NCI-H345 treated with DMSO at 0.1 percent for 48 hours (cell line): ENCODE measurements around the gene MRC2.

Experiments used
- DNase-seq: peaks from one replicate; lab custom pipeline; 2025; ENCODE audit not compliant: unreplicated experiment; lab: John Stamatoyannopoulos, UW

Gene MRC2

GRCh38 chr17:62660629-62661118 lies 33.2 kb downstream of the MRC2 start:
- DNase-seq: no peak

- DNase-seq: no peak
Measured at GRCh38 chr17:62661337-62661736, 33.9 kb downstream of the MRC2 start.

- no peak for DNase-seq
Measured at GRCh38 chr17:62662855-62663254, 35.4 kb downstream of the MRC2 start.

GRCh38 chr17:62663304-62663703 lies 35.8 kb downstream of the MRC2 start:
- DNase-seq: no peak

GRCh38 chr17:62664336-62665120 lies 37.1 kb downstream of the MRC2 start:
- no peak for DNase-seq

- no peak for DNase-seq
Measured at GRCh38 chr17:62665599-62665998, 38.1 kb downstream of the MRC2 start.

GRCh38 chr17:62666061-62666800 lies 38.8 kb downstream of the MRC2 start:
- no peak for DNase-seq

DNA sequence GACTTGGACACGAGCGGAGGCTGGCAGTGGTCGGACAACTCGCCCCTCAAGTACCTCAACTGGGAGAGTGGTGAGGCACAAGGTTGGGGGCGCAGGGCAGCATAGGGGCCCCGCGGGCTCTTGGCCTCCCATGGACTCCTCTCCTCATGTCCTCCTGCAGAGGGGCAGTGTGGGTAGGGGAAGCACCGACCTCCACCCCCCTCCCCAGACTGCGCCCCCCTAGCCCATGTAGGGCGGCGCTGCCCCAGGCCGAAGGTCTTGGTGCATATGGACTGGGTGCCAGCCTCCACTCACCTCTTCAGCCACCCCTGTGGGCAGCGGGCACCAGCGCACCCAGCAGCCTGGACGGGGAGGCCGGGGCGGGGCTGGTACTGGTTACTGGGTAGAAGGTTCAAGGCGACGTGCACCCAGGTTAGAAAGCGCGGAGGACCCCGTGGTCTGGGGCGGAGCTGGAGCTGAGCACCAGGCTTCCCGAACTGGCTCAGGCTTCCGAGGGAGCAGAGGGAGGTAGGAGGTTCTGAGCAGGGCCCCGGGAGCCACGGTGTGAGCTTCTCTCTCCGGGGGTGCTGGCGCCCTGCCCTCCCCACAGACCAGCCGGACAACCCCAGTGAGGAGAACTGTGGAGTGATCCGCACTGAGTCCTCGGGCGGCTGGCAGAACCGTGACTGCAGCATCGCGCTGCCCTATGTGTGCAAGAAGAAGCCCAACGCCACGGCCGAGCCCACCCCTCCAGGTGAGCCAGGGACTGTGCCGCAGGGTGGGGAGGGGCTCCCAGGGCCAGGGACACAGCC lies 39.5 kb downstream of the MRC2 start:
- no peak for DNase-seq

- DNase-seq: no peak
Measured at GRCh38 chr17:62668091-62668804, 40.8 kb downstream of the MRC2 start.

DNA sequence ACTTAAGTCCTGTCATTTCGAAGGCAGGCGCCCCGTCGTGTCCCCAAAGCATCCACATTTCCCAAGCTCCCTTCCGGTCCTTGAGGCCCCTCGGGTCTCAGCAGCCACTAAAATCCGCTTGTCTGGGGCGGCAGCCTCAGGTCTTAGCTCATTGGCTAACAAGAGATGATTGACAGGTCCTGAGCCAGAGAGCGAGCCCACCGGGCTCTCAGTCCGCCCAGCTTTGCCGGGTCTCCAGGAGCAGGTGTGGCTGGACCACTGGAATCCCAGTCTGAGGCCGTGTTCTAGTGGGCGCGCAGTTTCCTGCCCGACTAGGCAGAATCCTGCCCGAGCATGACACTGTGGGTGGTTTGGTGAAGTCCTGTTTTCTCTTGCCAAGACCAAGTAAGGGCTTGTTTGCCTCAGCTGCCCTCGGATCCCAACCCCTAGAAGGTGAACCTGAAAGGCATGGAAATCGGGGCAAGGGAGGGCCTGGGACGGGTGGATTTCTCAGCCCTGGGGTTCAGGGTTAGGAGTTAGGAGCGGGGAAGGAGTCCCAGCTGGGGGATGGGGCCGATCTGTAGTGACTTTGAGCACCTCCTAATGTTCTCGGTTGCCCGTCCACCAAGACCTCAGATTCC lies 42.8 kb downstream of the MRC2 start:
- DNase-seq: no peak

- DNase-seq: peak; percentile 51
Measured at GRCh38 chr17:62671553-62671952, 44.1 kb downstream of the MRC2 start.

DNA sequence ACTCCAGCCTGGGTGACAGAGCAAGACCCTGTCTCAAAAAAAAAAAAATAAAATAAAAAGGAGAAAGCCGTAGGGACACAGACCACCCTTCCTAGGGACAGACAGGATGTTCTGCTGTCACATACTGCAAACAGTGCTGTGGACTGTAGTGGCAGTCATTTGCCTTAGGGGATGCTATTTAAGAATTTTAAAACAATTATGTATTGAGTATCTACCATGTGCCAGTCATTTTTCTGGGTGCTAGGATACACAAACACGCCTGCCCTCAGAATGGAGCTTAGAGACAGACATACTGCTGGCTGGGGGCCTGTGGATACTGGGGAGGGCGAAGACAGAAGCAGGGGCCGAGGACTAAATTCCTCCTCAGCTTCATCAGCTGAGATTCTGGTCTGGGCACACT lies 45.5 kb downstream of the MRC2 start:
- DNase-seq: no peak

- DNase-seq: no peak
Measured at GRCh38 chr17:62673614-62674362, 46.3 kb downstream of the MRC2 start.

- no peak for DNase-seq
Measured at GRCh38 chr17:62674363-62674739, 46.9 kb downstream of the MRC2 start.

DNA sequence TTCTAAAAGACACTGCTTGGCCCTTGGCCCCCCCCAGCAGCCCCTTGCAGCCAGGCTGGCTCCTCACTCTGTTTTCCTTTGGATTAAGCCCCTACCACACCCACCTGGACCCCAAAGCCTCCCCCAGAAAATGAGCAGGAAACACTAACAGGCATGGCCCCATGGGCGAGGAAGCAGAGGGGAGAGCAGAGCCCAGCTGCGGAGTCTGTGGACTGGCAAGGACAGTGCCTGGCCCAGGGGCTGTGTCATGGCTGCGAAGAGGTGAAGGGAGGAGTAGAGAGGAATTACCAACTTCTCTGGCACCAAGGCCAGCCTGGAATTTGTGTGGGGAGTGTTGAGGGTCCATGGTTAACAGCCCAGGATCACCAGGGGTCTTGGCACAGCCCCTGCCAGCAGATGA lies 47.4 kb downstream of the MRC2 start:
- no peak for DNase-seq

DNA sequence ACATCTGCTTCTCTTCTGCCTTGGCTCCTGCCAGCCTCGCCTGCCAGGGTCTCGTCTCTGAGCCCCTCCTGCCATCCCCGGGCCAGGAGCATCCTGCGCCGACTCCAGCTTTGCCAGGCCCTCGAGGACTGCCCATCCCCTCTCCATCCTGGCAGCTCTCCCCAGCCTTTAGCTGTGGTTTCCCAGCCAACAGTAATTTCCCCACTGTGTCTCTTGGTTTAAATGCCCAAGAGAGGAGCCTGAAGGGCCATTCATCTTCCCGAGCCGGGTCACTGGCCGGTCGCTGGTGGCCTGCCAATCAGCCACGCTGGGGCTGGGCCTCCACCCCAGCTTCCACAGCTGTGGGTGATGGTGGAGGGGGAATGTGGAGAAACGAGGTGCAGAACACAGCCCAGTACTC lies 47.8 kb downstream of the MRC2 start:
- DNase-seq: no peak

- DNase-seq: no peak
Measured at GRCh38 chr17:62675701-62676100, 48.2 kb downstream of the MRC2 start.

DNA sequence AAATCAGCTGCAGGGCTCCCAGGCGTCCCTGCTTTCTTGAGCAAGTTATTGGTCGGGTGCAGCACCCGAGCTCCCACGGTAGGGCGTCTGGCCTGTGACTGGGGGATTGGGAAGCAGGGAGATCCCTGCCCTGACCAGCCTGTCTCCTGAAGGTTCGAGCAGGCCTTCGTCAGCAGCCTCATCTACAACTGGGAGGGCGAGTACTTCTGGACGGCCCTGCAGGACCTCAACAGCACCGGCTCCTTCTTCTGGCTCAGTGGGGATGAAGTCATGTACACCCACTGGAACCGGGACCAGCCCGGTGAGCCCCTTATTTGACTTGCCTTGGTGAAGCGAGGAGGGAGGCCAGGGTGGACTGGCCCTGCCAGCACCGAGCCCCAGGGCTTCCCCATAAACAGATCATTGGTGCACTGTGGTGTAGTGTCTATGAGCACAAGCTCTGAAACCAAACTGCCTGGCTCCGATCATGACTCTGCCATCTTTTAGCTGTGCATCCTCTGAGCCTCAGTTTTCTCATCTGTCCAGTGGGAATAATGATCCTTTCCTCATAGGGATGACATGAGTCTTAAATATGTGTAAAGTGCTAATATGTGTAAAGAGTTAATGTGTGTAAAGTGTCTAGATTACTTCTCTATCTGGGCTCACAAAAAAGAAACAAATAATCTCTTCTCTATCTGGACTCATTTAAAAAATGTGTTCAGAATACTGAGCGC lies 48.9 kb downstream of the MRC2 start:
- DNase-seq: no peak

- no peak for DNase-seq
Measured at GRCh38 chr17:62676952-62677596, 49.6 kb downstream of the MRC2 start.
